ENCODE measurements around the gene PUM1. TPM values are rescaled to one million over a fixed set of nuclear protein-coding genes. Genes with fewer than 3 reads are reported as not detected.

PUM1 gene
- total and polyA plus RNA-seq, 10 of the 15 experiments (the other 5 are each of a cell fraction or from before 2014, with no cell fraction given), result 21.4 to 75.3 (median 42.4) TPM

DNA sequence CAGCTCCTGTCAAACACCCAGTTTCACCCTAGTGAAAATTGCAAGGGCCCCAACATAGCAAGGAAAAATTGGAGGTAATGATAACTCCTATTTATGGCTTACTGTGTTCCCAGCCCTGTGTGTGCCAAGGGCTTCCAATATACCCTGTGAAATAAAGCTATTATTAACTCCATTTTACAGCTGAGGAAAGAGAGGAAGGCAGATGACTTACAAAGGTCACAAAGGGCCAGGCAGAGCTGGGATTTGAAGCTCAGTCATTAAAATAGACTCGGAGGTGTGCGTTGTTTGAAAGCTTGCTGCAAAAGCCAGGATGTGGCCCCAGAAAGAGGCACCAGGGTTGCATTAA is 136.8 kb downstream of the PUM1 start:
- WGBS (ENCODE audit: insufficient coverage, insufficient replicate concordance, low lambda C conversion rate, missing lambda C conversion rate), result 100% methylated on average over 2 of the region's 2 CpGs
- H3K4me2 ChIP-seq (ENCODE audit: control insufficient read depth, insufficient read depth), result no peak overlapping the region
- ChIA-PET CTCF (interaction anchor here (0.6 to 12.7 kb wide), 16 partner anchors 9 to 1936 kb away, joined by 3 to 119 read pairs (median 4); no protein-coding TSS in a partner anchor), SMC1A (ENCODE audit: uncharacterized antibody, unreplicated experiment) (interaction anchor here (0.9 to 6.4 kb wide), 11 partner anchors 10 to 209 kb away, joined by 3 to 49 read pairs (median 5); no protein-coding TSS in a partner anchor), RAD21 (ENCODE audit: unreplicated experiment) (interaction anchor here (0.7 to 1.8 kb wide), 11 partner anchors 15 to 209 kb away, joined by 3 to 19 read pairs (median 5); no protein-coding TSS in a partner anchor), POLR2A (interaction anchor here (1.2 kb wide), 1 partner anchor 131 kb away, joined by 3 read pairs; no protein-coding TSS in a partner anchor)
- in situ Hi-C loops (cut with MboI), result no loop called here
- H2AFZ ChIP-seq (ENCODE audit: control insufficient read depth, low read depth, low read length), result no peak overlapping the region
- H3K4me3 ChIP-seq, result no peak overlapping the region
- intact Hi-C loops (cut with micrococcal nuclease; ENCODE audit: unreplicated experiment), result loop anchor here (2.0 to 5.0 kb wide), 3 partner anchors 126 to 210 kb away; no protein-coding TSS in a partner anchor
- no TSS peak for BruUV-seq (replicated peaks)
- DNase-seq (ENCODE audit: low read depth, low spot score) (no peak), ATAC-seq (no peak), FAIRE-seq (no peak)
- no peak overlapping the region for H3K9ac ChIP-seq (ENCODE audit: control insufficient read depth, insufficient read depth, low read length)
- H3K36me3 ChIP-seq (ENCODE audit: control insufficient read depth in 2 of 2, insufficient read depth in 2 of 2, low read length in 1 of 2), result peaks cover 5 to 9% of the 10 kb centered on the region in 2 experiments; a peak in 3 of 4 replicates
- TF ChIP-seq TBL1XR1 (IDR thresholded peaks at IDR 0.05; ENCODE audit: low read depth, low read length), result no peak
- no peak for TF ChIP-seq ZNF217 (IDR thresholded peaks at IDR 0.05)
- TF ChIP-seq, protein P1, sequence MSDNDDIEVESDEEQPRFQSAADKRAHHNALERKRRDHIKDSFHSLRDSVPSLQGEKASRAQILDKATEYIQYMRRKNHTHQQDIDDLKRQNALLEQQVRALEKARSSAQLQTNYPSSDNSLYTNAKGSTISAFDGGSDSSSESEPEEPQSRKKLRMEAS (IDR thresholded peaks at IDR 0.05; ENCODE audit: low read depth, low read length), result no peak
- TF ChIP-seq EZH2 (IDR thresholded peaks at IDR 0.05; ENCODE audit: borderline replicate concordance, control insufficient read depth, low read depth, low read length), result no peak
- TF ChIP-seq NFXL1 (IDR thresholded peaks at IDR 0.05; ENCODE audit: borderline replicate concordance), result no peak
- no peak for TF ChIP-seq MXI1 (IDR thresholded peaks at IDR 0.05; ENCODE audit: low read depth, low read length)
- no peak for TF ChIP-seq CHD2 (IDR thresholded peaks at IDR 0.05; ENCODE audit: borderline replicate concordance, low read depth, low read length)
- TF ChIP-seq HCFC1 (IDR thresholded peaks at IDR 0.05; ENCODE audit: low read length), result no peak
- TF ChIP-seq STAT1 (conservative IDR thresholded peaks at IDR 0.05), result no peak
- no peak for TF ChIP-seq JUNB (IDR thresholded peaks at IDR 0.05)
- TF ChIP-seq NR2F1 (conservative IDR thresholded peaks at IDR 0.05), result no peak
- TF ChIP-seq, protein P2, sequence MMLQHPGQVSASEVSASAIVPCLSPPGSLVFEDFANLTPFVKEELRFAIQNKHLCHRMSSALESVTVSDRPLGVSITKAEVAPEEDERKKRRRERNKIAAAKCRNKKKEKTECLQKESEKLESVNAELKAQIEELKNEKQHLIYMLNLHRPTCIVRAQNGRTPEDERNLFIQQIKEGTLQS (IDR thresholded peaks at IDR 0.05; ENCODE audit: borderline replicate concordance, extremely low read depth, low read depth, low read length), result no peak
- TF ChIP-seq ATF7 (IDR thresholded peaks at IDR 0.05; ENCODE audit: low read depth), result no peak
- no peak for TF ChIP-seq NFIC (IDR thresholded peaks at IDR 0.05; ENCODE audit: low read depth, low read length)
- TF ChIP-seq, protein P3, sequence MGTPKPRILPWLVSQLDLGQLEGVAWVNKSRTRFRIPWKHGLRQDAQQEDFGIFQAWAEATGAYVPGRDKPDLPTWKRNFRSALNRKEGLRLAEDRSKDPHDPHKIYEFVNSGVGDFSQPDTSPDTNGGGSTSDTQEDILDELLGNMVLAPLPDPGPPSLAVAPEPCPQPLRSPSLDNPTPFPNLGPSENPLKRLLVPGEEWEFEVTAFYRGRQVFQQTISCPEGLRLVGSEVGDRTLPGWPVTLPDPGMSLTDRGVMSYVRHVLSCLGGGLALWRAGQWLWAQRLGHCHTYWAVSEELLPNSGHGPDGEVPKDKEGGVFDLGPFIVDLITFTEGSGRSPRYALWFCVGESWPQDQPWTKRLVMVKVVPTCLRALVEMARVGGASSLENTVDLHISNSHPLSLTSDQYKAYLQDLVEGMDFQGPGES (IDR thresholded peaks at IDR 0.05), result no peak
- TF ChIP-seq RBBP5 (conservative IDR thresholded peaks at IDR 0.05), result no peak
- TF ChIP-seq MYB (IDR thresholded peaks at IDR 0.05; ENCODE audit: borderline replicate concordance, low read depth, low read length), result no peak
- TF ChIP-seq ZSCAN29 (IDR thresholded peaks at IDR 0.05), result no peak
- TF ChIP-seq, protein P4, sequence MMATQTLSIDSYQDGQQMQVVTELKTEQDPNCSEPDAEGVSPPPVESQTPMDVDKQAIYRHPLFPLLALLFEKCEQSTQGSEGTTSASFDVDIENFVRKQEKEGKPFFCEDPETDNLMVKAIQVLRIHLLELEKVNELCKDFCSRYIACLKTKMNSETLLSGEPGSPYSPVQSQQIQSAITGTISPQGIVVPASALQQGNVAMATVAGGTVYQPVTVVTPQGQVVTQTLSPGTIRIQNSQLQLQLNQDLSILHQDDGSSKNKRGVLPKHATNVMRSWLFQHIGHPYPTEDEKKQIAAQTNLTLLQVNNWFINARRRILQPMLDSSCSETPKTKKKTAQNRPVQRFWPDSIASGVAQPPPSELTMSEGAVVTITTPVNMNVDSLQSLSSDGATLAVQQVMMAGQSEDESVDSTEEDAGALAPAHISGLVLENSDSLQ (IDR thresholded peaks at IDR 0.05), result no peak
- TF ChIP-seq, protein P5, sequence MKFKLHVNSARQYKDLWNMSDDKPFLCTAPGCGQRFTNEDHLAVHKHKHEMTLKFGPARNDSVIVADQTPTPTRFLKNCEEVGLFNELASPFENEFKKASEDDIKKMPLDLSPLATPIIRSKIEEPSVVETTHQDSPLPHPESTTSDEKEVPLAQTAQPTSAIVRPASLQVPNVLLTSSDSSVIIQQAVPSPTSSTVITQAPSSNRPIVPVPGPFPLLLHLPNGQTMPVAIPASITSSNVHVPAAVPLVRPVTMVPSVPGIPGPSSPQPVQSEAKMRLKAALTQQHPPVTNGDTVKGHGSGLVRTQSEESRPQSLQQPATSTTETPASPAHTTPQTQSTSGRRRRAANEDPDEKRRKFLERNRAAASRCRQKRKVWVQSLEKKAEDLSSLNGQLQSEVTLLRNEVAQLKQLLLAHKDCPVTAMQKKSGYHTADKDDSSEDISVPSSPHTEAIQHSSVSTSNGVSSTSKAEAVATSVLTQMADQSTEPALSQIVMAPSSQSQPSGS (IDR thresholded peaks at IDR 0.05; ENCODE audit: low read length), result no peak
- H3K27me3 ChIP-seq (replicated peaks in 1 of 2; ENCODE audit: control insufficient read depth in 2 of 2, insufficient read depth in 2 of 2, low read length in 1 of 2), result no peaks in the 10 kb centered on the region
- no peaks in the 10 kb centered on the region for H4K20me1 ChIP-seq (ENCODE audit: control insufficient read depth, insufficient read depth)
- no peaks in the 10 kb centered on the region; the same call in 1 of the 2 replicates for H3K4me1 ChIP-seq (ENCODE audit: control insufficient read depth, insufficient read depth, low read length)
- no peaks in the 10 kb centered on the region for H3K9me3 ChIP-seq (replicated peaks; ENCODE audit: control insufficient read depth, insufficient read depth, low read length)
- no peak overlapping the region for H3K27ac ChIP-seq (ENCODE audit: control insufficient read depth, insufficient read depth)
- no peaks in the 10 kb centered on the region for H3K79me2 ChIP-seq (ENCODE audit: control insufficient read depth, insufficient read depth, low read length)

Measured in GM12878 (cell line).